ENCODE data around the gene LRRC61. TPM values are rescaled to one million over a fixed set of nuclear protein-coding genes. Genes with fewer than 3 reads are reported as not detected.

Gene LRRC61
- total RNA-seq, 1 experiment from 2014 or later: not detected

- Histone ChIP-seq H3K4me3 (no peak overlapping the region), H3K9me3 (no peaks in the 10 kb centered on the region), H3K27me3 (no peaks in the 10 kb centered on the region), H3K36me3 (no peaks in the 10 kb centered on the region)
- no peak for DNase-seq
These were observed 34.7 kb downstream of the LRRC61 start for GRCh38 chr7:150357771-150358427.

DNA sequence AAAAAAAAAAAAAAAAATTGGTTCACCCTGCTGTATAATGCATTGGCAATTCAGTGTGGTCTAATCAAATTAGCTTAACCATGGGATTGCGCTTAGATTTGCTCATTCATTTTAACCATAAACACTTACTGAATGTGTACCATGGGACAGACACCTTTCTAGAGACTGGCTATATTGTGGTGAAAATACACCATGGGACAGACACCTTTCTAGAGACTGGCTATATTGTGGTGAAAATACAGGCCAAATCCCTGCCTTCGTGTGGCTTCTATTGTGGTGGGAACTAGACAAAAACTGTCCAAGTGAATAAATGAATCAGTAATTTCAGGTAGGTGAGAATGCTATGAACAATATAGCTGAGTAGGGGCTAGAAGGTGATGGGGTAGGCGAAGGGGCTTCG is 35.3 kb downstream of the LRRC61 start:
- Histone ChIP-seq H3K36me3 (no peaks in the 10 kb centered on the region), H3K27me3 (no peaks in the 10 kb centered on the region), H3K9me3 (no peaks in the 10 kb centered on the region), H3K4me3 (no peak overlapping the region)
- DNase-seq: no peak

- H3K36me3 ChIP-seq: no peaks in the 10 kb centered on the region
- no peak for DNase-seq
- H3K4me3 ChIP-seq: no peak overlapping the region
- H3K27me3 ChIP-seq: no peaks in the 10 kb centered on the region
- H3K9me3 ChIP-seq: no peaks in the 10 kb centered on the region
These were observed 36.0 kb downstream of the LRRC61 start for GRCh38 chr7:150358988-150359621.

- H3K27me3 ChIP-seq: no peaks in the 10 kb centered on the region
- H3K4me3 ChIP-seq: no peak overlapping the region
- H3K36me3 ChIP-seq: no peaks in the 10 kb centered on the region
- no peaks in the 10 kb centered on the region for H3K9me3 ChIP-seq
- DNase-seq: no peak
These were observed 36.6 kb downstream of the LRRC61 start for GRCh38 chr7:150359622-150360362.

- Histone ChIP-seq H3K36me3 (no peaks in the 10 kb centered on the region), H3K27me3 (no peaks in the 10 kb centered on the region), H3K4me3 (no peak overlapping the region), H3K9me3 (no peaks in the 10 kb centered on the region)
- no peak for DNase-seq
These were observed 37.4 kb downstream of the LRRC61 start for GRCh38 chr7:150360363-150361058.

DNA sequence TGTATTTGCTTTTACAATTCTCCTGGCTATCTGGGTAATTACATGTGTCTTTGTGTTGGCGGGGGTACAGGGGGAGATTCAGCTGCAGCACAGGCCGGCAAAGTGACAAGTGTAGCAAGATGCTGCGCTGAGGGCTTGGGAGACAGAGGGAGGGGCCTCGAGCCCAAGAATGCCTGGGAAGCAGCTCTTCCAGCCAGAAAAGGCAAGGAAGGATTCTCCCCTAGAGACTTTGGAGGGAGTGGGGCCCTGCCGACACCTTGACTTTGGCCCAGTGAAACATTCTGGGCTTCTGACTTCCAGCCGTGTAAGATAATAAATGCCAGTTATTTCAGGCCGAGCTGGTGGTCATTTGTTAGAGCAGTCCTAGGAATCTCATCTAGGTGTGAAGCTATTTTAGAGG is 38.2 kb downstream of the LRRC61 start:
- Histone ChIP-seq H3K4me3 (no peak overlapping the region), H3K27me3 (no peaks in the 10 kb centered on the region), H3K9me3 (no peaks in the 10 kb centered on the region), H3K36me3 (no peaks in the 10 kb centered on the region)
- no peak for DNase-seq

DNA sequence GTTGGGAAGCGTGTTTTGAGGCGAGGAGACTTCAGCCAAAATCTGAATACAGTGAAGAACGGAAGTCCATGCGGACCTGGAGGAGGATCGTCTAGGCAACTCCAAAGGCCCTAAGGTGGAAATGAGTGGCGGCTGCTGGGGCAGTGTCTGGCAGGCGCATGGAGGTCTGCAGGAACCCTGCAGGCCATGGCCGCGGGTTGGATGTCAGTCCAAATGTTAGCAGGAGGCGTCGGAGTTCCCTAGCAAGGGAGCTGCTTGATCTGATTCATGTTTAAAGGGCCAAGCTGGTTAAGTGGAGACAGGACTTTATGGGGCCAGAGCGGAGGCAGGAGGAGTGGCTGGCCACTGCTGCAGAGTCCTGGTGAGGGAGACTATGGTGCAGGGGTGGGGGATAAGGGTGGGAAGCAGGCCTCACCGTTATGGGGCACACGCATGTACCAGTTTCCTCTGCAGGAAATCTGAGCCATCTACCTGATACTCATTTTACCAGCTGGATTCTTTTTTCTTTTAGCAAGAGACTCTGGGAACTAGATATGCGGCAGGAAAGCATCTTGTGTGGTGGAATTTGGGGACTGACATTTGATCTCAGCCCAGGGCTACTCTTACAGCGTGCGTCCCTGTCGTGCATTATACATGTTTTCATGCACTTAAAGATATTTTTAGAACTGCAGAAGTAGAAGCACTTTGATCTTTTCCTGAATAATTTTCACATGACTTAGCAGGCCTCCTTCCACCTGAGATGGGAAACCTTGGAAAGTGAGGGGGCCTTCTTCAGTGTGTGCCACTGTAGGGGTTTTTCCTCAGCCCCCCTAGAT is 38.9 kb downstream of the LRRC61 start:
- H3K4me3 ChIP-seq: no peak overlapping the region
- no peaks in the 10 kb centered on the region for H3K9me3 ChIP-seq
- no peaks in the 10 kb centered on the region for H3K36me3 ChIP-seq
- DNase-seq: no peak
- H3K27me3 ChIP-seq: no peaks in the 10 kb centered on the region

DNA sequence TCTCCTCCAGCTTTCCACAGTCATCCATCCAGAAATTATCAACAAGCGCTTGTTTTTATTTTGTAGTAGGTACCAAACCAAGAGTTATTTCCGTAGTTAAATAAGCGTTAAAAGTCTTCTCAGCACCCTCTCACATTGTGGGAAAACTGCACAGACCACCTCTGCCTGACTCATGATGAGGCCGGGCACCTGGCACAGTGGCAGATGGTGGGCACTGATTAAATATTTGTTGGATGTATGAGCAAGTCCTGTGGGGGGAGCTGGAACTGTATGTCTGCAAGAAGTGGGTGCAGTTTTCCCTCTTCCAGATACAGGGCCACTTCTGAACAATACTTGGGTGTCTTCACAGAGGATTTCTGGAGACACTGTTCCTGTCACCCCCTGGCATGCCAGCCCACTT is 40.2 kb downstream of the LRRC61 start:
- Histone ChIP-seq H3K36me3 (no peaks in the 10 kb centered on the region), H3K9me3 (no peaks in the 10 kb centered on the region), H3K4me3 (no peak overlapping the region), H3K27me3 (no peaks in the 10 kb centered on the region)
- no peak for DNase-seq

DNA sequence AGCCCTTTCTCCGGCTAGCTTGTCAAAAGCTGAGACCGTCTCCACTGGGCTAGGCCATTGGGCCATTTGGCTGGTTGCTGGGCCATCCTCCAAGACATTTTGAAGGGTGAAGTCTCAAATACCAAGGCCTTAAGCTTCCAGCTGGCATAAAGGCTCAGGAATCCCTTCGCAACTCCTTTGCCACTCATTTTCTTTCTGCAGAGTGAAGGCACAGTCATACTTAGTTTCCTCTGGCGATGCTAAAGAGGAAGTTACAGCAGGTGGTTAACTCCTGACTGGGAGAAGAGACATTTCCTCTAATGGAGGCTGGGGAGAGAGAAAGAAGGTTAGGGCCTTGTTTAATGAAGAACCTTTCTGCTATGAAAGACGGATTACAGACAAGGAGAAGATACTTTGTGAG is 40.7 kb downstream of the LRRC61 start:
- no peaks in the 10 kb centered on the region for H3K27me3 ChIP-seq

GRCh38 chr7:150365194-150365593 is 42.0 kb downstream of the LRRC61 start:
- Histone ChIP-seq H3K27me3 (no peaks in the 10 kb centered on the region), H3K4me3 (no peak overlapping the region), H3K36me3 (no peaks in the 10 kb centered on the region), H3K9me3 (no peaks in the 10 kb centered on the region)
- DNase-seq: no peak

More for the DNA sequence above, 40.7 kb downstream of the LRRC61 start:
- Histone ChIP-seq H3K4me3 (no peak overlapping the region), H3K9me3 (no peaks in the 10 kb centered on the region), H3K36me3 (no peaks in the 10 kb centered on the region)
- no peak for DNase-seq

DNA sequence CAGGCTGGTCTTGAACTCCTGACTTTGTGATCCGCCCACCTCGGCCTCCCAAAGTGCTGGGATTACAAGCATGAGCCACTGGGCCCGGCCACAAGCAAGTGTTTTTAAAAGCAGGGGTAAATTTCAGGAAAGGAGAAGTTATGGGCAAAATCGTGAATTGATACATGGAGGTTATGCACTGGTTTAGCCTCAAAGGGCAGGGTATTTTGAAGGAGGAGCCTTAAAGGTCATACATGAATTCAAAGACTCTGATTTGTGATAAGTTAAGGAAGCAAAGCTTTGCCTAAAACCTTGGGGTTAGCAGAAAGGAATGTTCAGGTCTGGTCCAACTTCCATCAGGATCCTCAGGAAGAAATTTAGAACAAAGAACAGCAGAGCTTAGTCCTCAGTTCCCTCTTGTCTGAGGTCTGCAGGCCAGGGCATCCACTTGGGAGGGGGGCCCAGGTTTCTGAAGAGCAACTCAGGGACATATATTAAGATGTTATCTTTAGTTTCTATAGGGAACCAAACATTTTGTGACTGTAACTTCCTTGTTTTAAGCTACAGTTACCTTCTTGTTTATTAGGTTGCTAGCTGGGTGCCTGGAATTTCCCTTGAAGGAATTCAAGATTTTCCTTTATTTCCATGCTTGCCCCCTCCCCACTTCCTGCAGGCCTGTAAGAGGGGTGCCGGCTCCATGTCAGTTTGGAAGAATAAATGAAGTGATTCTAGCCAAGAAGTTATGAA is 42.7 kb downstream of the LRRC61 start:
- no peaks in the 10 kb centered on the region for H3K9me3 ChIP-seq
- H3K4me3 ChIP-seq: no peak overlapping the region
- DNase-seq: no peak
- H3K27me3 ChIP-seq: no peaks in the 10 kb centered on the region
- H3K36me3 ChIP-seq: no peaks in the 10 kb centered on the region; the same call in 1 of the 2 replicates

GRCh38 chr7:150367677-150368095 is 44.5 kb downstream of the LRRC61 start:
- Histone ChIP-seq H3K4me3 (peak overlapping the region; percentile 74), H3K36me3 (no peaks in the 10 kb centered on the region; the same call in 1 of the 2 replicates), H3K27me3 (no peaks in the 10 kb centered on the region), H3K9me3 (no peaks in the 10 kb centered on the region)
- DNase-seq: no peak

DNA sequence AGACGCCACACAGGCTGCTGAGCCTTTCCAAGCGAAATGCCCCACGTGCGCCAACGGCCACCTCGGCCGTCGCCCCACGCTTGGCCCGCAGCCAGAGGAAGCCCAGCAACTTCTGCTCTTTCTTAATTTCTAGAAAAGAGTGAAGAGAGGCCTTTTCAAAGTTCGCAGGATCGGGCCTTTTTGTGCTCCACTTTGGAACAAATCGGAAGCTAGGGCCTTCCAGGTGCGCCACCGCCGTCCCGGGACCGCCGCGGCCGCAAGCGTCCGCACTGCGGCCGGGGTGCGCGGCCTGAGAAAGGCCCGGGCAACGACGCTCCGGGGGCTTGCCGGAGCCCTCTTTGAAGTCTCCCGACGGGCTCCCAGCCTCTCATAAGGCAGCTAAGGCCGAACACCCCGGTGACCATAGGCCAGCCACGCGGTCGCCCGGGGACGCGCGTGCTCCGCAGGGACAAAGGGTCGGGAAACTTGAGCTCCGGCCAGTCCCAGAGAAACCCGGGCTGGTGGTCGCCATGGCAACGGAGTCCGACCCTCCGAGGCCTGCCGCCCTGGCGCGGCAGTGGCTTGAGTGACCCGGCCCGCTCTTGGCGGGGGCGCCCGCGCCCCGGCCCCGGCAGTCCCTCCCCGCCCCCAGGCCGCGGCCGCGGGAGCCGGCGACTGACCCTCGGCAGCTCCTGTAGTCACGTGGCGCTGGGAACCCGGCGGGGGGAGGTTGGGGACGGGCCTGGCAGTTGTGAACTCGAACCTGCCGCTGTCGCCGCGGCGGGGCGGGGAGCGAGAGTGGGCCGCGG is 45.1 kb downstream of the LRRC61 start, which contains the start of gene REPIN1:
REPIN1 (plus strand) TSS at position 727 of the 788 bp plus-strand sequence. CDS start 890 bp downstream, outside the sequence.
- DNase-seq: peak; percentile 87
- H3K27me3 ChIP-seq: no peaks in the 10 kb centered on the region
- peak within 1 kb of the TSS; percentile 74 for H3K4me3 ChIP-seq
- no peaks in the 10 kb centered on the region for H3K9me3 ChIP-seq
- no peaks in the 10 kb centered on the region; the same call in 1 of the 2 replicates for H3K36me3 ChIP-seq

- Histone ChIP-seq H3K27me3 (no peaks in the 10 kb centered on the region), H3K36me3 (peaks cover under 1% of the 10 kb centered on the region), H3K4me3 (peak overlapping the region; percentile 74), H3K9me3 (no peaks in the 10 kb centered on the region)
- DNase-seq: peak; percentile 60
These were observed 46.0 kb downstream of the LRRC61 start for GRCh38 chr7:150368884-150369747.

Measured in MG63 (cell line).